HG03354 (cell line): ENCODE results near the gene ASPSCR1.

Experiments used
- ATAC-seq: cut with Tn5 transposase; IDR thresholded peaks from one replicate; pipeline ENCODE4 v1.9.1; 2021; ENCODE audit warnings: mild to moderate bottlenecking; ENCODE audit not compliant: unreplicated experiment, poor library complexity, severe bottlenecking

Gene ASPSCR1

DNA sequence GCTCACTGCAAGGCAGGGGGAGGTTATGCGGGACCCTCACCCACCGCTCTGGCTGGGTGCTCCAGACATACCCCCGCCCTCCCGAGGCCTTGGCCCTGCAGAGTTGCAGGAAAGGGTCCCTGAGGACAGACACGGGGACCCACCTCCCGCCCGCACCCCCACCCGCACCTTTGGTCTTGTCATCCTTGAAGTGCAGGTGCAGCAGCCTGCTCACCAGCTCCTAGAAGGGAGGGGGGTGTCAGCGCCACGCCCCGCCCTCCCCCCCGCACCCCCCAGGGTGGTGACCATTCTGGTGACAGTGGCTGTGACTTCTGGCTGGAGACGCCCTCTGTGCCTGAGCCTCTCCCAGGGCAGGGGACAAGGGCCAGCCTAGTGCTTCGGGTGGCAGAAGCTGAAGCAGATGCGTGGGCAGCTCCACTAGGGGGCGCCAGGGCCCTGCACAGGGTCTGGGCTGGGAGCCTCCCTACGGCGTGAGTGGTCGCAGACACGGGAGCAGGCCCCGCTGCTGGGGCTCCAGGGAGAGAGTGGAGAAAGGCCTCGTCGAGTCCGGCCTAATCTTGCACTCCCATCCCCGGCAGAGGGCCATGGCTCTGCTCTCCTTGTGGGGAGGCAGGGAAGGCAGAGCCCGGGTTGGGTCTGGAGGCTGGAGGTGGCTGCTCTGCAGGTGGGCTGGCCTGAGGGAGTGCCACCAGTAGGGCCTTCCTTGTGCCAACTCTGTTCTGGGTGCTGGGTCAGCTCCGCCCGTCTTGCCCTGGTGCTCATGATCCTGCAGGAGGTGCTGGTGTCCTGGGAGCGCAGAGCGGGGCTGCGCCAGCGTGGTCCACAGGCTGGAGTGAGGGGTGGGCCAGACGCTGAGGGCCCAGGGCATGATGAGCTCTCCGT, 42.5 kb downstream of the ASPSCR1 start:
- ATAC-seq = no peak

DNA sequence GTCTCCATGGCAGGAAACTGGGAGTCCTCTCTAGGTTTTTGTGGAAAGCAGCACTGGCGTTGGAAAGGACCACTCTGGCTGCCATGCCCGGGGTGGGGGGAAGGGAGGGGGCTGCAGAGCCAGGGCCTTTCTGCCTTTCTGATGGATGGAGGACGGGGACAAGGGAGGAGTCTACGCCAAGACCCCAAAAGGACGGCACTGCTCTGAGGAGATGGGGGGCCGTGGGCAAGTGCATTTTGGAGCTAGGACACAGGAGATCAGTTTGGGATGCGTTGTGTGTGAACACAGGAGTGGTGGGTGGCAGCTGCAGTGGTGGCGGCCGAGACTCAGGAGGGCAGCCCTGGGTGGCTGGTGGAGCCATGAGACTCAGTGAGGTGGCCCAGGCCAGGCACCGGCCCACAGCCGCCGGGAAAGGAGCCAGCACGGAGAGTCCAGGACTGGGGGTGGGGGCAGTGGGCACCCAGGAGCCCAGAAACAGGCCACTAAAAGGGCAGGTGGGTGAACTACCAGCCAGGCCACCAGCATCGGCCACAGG, 43.2 kb downstream of the ASPSCR1 start:
- ATAC-seq = no peak

DNA sequence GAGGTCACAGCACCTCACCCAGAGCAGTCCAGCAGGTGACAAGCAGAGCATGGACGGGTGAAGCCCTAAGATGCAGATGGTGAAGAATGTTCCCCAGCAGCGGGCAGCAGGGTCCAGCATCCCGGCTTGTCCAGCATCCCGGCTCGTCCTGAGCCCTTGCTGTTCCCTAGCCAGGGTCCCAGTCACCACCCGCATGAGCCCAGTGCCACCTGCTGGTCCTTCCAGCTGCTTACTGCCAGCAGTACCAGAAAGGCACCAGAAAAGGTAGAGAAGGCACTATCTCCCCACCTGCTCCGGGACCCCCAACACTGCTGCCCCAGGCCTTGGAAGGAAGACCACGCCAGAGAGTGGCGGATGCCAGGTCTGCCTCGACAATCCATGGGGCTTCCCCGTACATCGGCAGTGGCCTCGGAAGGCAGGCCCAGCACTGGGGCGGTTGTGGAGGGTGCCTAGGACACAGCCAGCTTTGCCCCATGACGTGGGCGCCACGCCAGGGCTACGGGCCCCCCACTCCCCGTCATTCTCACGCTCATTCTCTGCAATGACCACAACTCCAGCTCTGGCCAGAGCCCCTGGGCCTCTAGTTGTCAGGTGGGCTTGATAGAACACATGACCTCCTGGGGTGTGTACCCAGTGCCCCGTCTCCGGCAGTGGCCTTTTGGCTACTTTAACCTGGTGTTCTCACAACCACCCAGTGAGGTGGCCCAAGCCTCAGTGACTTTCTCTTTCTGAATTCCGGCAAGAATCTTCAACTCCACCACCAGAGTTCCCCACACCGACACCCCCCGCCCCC, 43.9 kb downstream of the ASPSCR1 start:
- no peak for ATAC-seq

DNA sequence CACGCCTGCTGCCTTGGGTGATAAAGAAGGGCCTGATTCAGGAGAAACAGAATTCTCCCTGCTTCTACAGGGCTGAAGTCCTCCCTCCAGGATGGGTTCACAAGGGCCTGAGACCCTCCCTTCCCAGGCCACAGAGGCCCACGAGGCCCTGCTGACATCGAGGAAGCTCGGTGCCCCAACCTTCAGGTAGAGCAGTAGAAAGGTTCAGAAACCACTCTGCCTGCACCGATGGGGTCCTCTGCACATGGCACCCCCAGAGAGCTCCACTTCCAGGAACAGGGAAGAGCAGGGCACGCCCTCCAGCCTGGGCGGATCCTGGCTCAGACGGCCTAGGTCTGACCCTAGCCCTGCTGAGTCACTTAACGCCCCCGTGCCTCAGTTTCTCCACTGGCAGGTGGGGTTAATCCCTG, 44.5 kb downstream of the ASPSCR1 start:
- no peak for ATAC-seq

DNA sequence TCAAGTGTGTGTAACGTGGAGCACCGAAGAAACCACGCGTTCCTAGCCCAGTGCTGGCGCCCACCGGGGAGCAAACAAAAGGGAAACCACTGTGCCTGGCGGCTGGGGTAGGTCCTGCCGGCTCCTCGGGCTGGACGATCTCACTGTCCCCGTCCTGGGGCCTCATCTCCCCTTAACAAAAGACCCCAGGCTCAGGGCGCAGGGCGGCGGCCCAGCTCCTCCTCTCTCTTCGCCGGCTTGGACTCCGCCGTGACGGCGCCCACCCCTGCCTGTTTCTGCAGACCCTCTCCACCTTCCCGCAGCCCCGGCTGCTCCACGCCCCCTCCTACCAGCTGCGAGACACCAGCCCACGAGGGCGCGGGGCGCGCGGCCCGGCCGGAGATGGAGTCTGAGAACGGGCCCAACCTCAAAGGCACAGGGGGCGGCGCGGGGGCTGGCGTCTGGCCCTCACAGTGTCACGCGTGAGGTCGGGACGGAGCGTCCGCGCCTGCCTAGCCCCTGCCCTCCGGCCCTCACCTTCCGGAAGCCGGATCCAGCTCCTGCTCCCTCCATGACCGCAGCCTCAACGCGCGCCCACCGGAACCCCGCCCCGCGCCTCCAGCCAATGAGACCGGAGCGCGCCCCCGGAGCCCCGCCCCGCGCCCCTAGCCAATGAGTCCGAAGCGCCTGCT, 45.0 kb downstream of the ASPSCR1 start, which contains the start of gene CENPX:
TSS of gene CENPX (minus strand) at position 569 of the 671 bp plus-strand sequence. CDS start at position 552, 17 bp downstream.
- no peak for ATAC-seq

DNA sequence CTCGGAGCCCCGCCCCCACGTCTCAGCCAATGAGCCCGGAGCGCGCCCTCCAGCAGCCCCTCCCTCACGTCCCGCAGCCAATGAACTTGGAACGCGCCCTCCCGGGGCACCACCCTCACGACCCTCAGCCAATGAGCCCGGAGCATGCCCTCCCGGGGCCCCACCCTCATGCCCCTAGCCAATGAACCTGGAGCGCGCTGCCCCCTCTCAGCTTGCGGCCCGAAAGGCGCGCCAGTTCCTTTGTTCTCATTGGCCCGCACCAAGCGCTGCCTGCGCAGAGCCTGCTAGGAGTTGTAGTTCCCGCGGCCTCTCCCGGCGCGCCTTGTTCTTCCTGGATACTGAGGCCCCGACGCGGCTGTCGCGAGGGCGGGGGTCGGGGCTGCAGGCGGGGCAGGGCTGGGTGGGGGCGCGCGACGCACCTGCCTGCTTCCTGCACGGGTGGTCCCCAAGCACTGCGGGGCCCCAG, 45.6 kb downstream of the ASPSCR1 start, which contains the start of gene LRRC45:
TSS of gene LRRC45 (plus strand) at position 325 of the 466 bp plus-strand sequence. CDS start 339 bp downstream, outside the sequence.
- peak; percentile 89 for ATAC-seq

DNA sequence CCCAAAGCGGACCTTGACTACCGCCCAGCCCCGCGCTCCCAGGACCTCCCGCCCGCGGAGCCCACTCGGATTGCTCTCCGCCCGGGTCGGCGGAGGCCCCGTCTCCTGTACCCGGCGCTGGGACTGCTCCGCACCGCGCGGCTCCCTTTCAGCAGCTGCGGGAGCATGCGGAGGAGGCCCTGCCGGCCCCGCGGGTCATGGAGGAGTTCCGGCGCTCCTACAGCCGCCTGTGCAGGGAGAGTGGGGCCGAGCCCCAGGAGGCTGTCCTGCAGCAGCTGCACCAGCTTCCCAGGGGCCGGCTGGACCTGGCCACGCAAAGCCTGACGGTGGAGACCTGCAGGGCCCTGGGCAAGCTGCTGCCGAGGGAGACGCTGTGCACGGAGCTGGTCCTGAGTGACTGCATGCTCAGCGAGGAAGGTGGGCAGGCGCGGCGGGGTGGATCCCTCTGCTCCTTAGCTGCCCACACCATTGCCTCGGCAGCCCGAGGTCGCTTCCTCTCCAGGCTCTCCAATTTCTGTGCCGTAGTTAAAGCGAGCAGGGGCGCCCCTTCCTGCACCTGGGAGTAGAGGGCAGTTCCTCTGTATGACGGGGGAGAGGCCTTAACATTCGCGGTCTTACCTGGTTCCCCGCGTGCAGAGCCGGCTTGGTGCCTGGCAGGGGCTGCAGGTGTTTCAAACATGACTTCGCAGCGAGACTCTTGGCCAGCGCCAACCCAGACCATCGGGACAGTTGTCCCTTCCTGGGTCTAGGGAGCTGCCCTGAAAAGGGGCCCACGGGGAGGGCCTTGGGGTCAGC, 46.2 kb downstream of the ASPSCR1 start:
- peak; percentile 8 for ATAC-seq

DNA sequence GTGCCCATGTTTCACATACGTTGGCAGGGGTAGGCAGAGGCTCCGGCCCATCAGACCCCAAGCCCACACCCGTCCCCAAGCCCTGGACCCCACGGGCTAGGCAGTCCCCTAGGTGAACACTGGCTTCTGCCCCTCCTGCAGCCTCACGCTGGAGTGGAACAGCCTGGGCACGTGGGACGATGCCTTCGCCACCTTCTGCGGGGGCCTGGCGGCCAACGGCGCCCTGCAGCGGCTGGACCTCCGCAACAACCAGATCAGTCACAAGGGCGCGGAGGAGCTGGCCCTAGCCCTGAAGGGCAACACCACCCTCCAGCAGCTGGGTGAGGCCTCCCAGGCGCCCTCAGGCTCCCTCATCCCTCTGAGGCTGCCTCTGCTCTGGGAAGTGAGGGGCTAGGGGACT, 47.4 kb downstream of the ASPSCR1 start:
- ATAC-seq = no peak

DNA sequence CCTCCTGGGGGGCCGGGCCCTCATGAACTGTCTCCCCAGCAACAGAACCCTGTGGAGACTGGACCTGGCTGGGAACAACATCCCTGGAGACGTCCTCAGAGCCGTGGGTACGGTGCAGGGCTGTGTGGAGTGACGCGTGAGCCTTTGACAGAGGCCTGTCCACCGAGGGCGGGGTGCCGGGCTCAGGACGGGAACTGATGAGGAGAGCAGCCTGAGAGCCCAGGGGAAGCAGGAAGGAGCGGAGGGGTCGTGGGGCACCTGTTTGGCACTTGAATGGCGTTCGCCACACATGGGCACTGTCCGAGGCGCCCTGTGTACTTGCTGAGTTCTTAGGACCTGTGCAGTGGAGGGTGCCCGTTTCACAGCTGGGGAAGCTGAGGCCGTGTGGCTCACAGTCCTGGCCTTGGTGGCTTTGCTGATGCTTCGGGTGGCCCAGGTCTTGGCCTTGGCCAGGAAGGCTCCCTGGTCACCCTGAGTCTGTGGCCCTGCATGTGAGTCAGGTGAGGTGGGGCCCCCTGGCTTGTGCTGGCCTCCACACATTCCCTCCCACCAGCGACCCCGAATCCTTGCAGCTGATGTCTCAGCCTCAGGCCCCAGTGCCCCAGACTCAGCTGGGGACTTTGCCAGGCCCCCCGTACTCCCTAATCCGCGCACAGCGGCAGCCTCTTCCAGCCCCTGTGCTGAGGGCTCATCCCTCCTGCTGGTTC, 48.1 kb downstream of the ASPSCR1 start:
- ATAC-seq = no peak

DNA sequence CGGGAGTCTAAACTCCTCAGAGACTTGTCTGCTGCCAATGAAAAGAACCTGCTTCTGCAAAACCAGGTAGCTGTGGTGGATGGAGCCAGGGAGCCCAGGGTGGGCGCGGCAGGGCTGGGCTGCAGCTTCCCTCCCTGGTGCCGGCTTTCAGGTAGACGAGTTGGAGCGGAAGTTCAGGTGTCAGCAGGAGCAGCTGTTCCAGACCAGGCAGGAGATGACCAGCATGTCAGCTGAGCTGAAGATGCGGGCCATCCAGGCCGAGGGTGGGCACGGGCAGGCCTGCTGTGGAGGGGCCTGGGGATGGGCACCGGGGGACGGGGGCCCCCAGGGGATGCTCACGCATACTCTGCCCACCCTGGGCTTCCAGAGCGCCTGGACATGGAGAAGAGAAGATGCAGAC, 50.8 kb downstream of the ASPSCR1 start:
- ATAC-seq = no peak

DNA sequence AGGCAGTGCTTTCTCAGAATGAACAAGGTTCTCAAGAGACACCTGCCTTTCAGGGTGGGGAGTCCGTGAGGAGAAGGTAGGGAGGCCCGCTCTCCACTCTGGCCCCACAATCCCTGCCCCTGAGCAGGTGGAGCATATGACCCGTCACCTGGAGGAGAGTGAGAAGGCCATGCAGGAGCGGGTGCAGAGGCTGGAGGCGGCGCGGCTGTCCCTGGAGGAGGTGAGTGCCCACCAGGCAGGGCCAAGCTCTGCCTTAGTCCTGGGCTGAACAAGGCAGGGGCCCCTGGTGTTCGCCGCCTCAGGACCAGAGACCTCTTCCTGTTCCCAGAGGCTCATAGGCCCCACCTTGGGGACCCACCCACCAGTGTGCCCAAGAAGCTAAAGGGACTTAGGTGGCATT, 51.5 kb downstream of the ASPSCR1 start:
- no peak for ATAC-seq

DNA sequence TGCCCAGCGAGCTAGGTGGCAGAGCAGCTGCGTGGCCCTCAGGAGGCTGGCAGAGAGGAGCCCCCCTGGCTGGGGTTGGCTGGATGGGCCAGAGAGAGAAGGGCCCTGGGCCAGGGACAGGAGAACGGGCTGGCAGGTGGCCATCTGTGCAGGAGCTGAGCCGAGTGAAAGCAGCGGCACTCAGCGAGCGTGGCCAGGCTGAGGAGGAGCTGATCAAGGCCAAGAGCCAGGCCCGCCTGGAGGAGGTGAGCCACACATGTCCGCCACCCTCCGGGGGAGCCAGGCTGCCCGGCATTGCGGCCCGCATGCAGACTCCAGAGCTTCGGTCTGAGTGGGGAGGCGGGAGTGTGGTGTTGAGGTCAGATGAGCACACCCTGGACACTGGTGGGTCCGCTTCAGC, 52.0 kb downstream of the ASPSCR1 start:
- ATAC-seq = no peak

DNA sequence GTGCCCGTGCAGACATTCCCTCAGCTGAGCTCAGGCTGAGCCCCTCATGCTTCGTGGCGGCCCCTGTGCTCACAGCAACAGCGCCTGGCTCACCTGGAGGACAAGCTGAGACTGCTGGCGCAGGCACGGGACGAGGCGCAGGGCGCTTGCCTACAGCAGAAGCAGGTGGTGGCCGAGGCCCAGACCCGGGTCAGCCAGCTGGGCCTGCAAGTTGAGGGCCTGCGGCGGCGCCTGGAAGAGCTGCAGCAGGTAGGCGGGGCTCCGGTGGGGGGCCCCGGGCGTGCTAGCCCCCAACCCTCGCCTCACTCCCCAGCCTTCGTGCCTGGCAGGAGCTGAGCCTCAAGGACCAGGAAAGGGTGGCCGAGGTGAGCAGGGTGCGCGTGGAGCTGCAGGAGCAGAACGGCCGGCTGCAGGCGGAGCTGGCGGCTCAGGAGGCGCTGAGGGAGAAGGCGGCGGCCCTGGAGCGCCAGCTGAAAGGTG, 52.6 kb downstream of the ASPSCR1 start:
- ATAC-seq = no peak

DNA sequence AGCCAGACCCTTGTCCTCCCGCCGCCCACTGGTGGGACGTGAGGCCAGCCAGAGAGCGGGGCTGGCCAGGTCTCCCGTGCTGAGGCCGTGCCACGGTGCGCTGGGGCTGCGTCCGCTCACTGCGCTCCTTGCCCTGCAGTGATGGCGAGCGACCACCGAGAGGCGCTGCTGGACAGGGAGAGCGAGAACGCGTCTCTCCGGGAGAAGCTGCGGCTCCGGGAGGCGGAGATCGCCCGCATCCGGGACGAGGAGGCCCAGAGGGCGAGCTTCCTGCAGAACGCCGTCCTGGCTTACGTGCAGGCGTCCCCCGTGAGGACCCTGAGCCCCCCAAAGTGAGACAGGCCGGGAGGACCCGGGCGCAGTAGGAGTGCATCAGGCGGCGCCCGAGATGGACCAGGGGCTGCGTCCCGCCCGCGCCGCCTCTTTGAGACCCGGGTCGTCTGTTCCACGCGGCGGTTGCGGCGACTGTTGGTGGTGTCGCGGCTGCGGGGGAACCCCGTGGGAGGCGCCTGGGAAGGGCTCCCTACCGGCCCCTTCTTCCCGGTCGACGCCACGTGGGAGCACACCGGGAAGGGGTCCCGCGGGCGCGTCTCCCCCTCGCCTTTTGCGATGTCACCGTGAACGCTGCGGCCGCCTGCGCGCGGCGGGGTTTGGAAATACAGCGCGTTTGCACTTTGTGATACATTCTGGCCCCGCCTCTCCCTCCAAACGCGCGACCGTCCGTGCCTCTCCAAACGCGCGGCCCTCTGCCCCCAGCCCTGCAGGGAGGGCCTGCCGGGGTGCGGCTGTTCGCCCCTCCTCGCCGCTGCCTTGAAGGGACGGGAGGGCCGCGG, 53.3 kb downstream of the ASPSCR1 start:
- ATAC-seq = peak; percentile 55

DNA sequence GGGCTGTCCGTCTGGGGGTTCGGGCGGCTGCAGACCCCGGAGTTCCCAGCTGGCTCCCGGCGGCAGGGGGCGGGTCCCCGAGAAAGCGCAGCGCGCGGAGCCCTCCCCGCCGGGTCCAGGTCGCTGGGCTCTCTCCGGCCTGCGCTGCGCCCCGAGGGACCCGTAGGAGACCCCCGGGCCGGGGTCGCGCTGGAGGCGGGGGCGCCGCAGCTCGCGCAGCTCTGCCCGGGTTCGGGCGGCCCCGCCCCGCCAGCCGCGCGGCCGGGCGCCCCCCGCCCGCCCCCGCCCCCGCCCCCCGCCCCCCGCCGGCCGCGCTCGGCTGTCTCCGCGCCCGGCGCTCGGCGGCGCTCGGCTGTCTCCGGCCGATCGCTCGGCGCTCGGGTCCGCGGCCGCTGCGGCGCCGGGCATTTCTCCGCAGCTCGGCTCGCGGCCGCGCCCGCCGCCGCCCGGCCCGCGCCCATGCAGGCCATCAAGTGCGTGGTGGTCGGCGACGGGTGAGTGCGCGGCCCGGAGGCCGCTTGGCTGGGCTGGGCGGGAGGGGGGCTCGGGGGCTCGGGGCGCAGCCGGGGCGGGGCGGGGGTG, 54.0 kb downstream of the ASPSCR1 start, which contains the start of gene RAC3:
TSS of gene RAC3 (plus strand) at position 376 of the 582 bp plus-strand sequence. CDS start at position 460, 84 bp downstream.
- ATAC-seq = no peak

DNA sequence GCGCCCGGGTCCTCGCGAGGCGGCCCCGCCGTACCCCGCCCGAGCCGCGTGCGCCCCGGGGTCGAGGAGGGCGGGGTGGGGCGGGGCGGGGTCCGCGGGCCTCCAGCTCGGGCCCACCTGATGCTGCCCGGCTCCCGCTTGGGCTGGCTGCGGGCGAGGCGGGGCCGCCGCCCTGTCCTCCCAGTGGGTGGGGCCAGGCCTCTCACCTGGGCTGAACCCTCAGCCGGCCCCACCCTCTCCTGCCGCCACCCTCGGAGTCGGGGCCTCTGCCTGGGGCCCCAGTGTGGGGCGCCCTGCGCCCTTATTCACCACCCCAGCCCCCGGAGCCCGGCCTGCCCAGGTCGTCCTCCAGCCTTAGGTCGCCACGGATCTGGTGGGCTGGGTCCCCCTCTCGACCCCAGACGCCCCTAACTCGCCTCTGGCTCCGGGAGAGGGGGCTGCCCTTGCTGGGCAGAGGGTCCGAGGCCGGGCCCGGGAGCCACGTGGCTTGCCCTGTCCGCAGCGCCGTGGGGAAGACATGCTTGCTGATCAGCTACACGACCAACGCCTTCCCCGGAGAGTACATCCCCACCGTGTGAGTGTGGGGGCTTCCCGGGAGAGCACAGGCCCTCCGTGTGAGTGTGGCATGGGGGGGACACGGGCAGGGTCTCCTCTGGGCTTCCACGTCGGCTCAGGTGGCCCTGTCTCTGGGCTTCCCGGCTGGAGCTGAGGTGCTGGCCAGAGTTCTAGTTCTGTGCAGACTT, 54.6 kb downstream of the ASPSCR1 start:
- no peak for ATAC-seq
